ENCODE measurements around the gene RIPK3. TPM values are rescaled to one million over a fixed set of nuclear protein-coding genes. Genes with fewer than 3 reads are reported as not detected.
A peak's percentile ranks its signal among the peaks of the same experiment; 100 is the strongest.

RIPK3 gene
- total RNA-seq, 2 donors from 2014 or later, result 12.5 to 15.5 TPM

DNA sequence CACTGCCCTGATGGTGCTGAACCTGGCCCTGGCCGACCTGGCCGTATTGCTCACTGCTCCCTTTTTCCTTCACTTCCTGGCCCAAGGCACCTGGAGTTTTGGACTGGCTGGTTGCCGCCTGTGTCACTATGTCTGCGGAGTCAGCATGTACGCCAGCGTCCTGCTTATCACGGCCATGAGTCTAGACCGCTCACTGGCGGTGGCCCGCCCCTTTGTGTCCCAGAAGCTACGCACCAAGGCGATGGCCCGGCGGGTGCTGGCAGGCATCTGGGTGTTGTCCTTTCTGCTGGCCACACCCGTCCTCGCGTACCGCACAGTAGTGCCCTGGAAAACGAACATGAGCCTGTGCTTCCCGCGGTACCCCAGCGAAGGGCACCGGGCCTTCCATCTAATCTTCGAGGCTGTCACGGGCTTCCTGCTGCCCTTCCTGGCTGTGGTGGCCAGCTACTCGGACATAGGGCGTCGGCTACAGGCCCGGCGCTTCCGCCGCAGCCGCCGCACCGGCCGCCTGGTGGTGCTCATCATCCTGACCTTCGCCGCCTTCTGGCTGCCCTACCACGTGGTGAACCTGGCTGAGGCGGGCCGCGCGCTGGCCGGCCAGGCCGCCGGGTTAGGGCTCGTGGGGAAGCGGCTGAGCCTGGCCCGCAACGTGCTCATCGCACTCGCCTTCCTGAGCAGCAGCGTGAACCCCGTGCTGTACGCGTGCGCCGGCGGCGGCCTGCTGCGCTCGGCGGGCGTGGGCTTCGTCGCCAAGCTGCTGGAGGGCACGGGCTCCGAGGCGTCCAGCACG, 23.8 kb downstream of the RIPK3 start:
- Mint-ChIP-seq H3K4me1 (ENCODE audit: low read depth in 2 of 2) (peaks cover 49 to 56% of the 10 kb centered on the region in 2 donors), H3K36me3 (peaks cover 5% of the 10 kb centered on the region), H3K9me3 (no peaks in the 10 kb centered on the region), H3K27ac (peak overlapping the region in 1 of 2 donors; percentile 93), H3K4me3 (peak overlapping the region; percentile 84), H3K27me3 (peaks cover 7 to 8% of the 10 kb centered on the region in 2 donors)
- ATAC-seq (no peak), DNase-seq (ENCODE audit: low spot score) (no peak)

GRCh38 chr14:24315243-24315806, 24.5 kb downstream of the RIPK3 start:
- Mint-ChIP-seq H3K9me3 (no peaks in the 10 kb centered on the region), H3K27me3 (peaks cover 7 to 8% of the 10 kb centered on the region in 2 donors), H3K36me3 (peaks cover 5% of the 10 kb centered on the region), H3K27ac (peak overlapping the region; percentile 83 to 93), H3K4me3 (peak overlapping the region; percentile 84), H3K4me1 (ENCODE audit: low read depth in 2 of 2) (peaks cover 51 to 57% of the 10 kb centered on the region in 2 donors)
- DNase-seq (ENCODE audit: low spot score) (no peak), ATAC-seq (no peak)

- no peak for ATAC-seq
- Mint-ChIP-seq H3K27me3 (peaks cover 5 to 7% of the 10 kb centered on the region in 2 donors), H3K36me3 (peaks cover 5% of the 10 kb centered on the region), H3K4me1 (ENCODE audit: low read depth in 2 of 2) (peaks cover 57 to 64% of the 10 kb centered on the region in 2 donors), H3K9me3 (no peaks in the 10 kb centered on the region), H3K27ac (peak overlapping the region; percentile 83 to 93), H3K4me3 (peak overlapping the region; percentile 84)
- DNase-seq (ENCODE audit: low spot score), result no peak
These were observed 25.2 kb downstream of the RIPK3 start for GRCh38 chr14:24314377-24315193.

DNA sequence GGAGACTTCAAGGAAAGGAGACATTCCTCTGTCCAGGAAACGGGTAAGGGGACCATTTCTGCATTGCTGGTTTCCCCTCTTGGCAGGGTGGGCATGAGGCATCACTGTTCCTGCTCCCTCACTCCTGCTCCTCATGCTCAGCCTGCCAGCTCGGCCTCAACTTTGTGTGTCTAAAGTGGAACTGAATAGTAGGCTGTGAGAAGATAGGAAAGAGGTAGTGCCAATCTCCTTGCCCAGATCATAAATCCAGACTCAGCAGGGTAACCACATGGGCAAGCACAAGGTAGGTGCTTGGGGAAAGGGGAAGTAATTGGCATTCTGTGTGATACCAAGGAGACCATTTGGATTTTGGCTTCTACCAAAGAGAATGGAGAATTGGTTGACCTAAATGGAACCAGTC, 25.9 kb downstream of the RIPK3 start:
- Mint-ChIP-seq H3K4me1 (ENCODE audit: low read depth in 2 of 2) (peaks cover 64 to 71% of the 10 kb centered on the region in 2 donors), H3K27me3 (peaks cover under 1 to 3% of the 10 kb centered on the region in 2 donors), H3K4me3 (peak overlapping the region; percentile 84), H3K9me3 (no peaks in the 10 kb centered on the region), H3K36me3 (peaks cover 5% of the 10 kb centered on the region), H3K27ac (peak overlapping the region; percentile 83 to 93)
- no peak for DNase-seq (ENCODE audit: low spot score)
- ATAC-seq, result no peak

GRCh38 chr14:24312736-24313507, 26.9 kb downstream of the RIPK3 start:
- peaks cover 5% of the 10 kb centered on the region for H3K36me3 Mint-ChIP-seq
- no peaks in the 10 kb centered on the region for H3K27me3 Mint-ChIP-seq
- peaks cover 69 to 76% of the 10 kb centered on the region in 2 donors for H3K4me1 Mint-ChIP-seq (ENCODE audit: low read depth in 2 of 2)
- H3K9me3 Mint-ChIP-seq, result no peaks in the 10 kb centered on the region
- DNase-seq (ENCODE audit: low spot score) (no peak), ATAC-seq (peak; percentile 39 to 52)
- H3K4me3 Mint-ChIP-seq, result peak overlapping the region; percentile 84
- peak overlapping the region; percentile 83 to 93 for H3K27ac Mint-ChIP-seq

DNA sequence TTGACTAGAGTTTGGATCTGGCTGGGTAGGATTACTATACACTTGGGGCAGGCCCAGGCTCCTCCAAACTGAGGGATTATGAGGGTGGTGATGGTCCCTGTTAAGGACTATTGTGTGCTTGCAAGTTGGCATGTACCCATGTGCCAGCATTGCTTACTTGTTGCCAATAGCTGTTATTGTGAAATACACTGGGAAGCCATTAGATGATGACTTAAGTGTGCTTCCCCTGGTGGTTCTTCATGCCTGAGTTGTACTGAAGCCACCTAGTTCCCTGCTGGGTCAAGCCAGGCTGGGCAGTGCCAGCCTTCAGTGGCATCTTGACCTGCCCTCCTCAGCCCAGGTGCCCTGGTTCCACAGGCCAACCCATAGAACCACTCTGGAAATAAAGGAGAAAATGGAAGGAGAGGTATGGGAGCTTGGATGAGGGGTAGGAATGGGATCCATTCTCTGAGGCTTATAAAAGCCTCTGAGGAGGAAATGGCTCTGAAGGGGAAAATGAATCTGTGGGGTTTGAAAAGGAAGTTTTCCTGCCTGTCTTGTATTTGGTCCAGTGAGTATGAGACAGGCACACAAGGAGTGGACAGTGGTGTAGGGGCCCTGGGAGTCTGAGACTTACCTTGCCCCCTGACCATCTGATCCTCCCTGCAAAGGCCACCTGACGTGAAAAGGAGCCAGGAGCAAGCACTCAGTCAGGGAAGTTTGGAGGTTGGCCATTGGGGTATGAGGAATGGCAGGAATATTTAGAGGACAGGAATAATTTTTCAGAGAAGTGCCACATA, 27.8 kb downstream of the RIPK3 start:
- Mint-ChIP-seq H3K4me1 (ENCODE audit: low read depth in 2 of 2) (peaks cover 69 to 71% of the 10 kb centered on the region in 2 donors), H3K4me3 (peak overlapping the region; percentile 84), H3K27me3 (no peaks in the 10 kb centered on the region), H3K27ac (peak overlapping the region; percentile 83 to 93), H3K36me3 (no peaks in the 10 kb centered on the region), H3K9me3 (no peaks in the 10 kb centered on the region)
- DNase-seq (ENCODE audit: low spot score) (no peak), ATAC-seq (peak; percentile 5 to 48)

DNA sequence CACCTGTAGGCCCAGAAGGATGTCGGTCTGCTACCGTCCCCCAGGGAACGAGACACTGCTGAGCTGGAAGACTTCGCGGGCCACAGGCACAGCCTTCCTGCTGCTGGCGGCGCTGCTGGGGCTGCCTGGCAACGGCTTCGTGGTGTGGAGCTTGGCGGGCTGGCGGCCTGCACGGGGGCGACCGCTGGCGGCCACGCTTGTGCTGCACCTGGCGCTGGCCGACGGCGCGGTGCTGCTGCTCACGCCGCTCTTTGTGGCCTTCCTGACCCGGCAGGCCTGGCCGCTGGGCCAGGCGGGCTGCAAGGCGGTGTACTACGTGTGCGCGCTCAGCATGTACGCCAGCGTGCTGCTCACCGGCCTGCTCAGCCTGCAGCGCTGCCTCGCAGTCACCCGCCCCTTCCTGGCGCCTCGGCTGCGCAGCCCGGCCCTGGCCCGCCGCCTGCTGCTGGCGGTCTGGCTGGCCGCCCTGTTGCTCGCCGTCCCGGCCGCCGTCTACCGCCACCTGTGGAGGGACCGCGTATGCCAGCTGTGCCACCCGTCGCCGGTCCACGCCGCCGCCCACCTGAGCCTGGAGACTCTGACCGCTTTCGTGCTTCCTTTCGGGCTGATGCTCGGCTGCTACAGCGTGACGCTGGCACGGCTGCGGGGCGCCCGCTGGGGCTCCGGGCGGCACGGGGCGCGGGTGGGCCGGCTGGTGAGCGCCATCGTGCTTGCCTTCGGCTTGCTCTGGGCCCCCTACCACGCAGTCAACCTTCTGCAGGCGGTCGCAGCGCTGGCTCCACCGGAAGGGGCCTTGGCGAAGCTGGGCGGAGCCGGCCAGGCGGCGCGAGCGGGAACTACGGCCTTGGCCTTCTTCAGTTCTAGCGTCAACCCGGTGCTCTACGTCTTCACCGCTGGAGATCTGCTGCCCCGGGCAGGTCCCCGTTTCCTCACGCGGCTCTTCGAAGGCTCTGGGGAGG, 28.9 kb downstream of the RIPK3 start, which contains the start of gene LTB4R:
TSS of gene LTB4R (plus strand) at position 857 of the 959 bp plus-strand sequence. CDS start 4,150 bp downstream, outside the sequence.
- no peaks in the 10 kb centered on the region for H3K9me3 Mint-ChIP-seq
- no peaks in the 10 kb centered on the region for H3K27me3 Mint-ChIP-seq
- ATAC-seq (peak; percentile 87), DNase-seq (ENCODE audit: low spot score) (peak; percentile 71)
- H3K27ac Mint-ChIP-seq, result peak within 1 kb of the TSS; percentile 83 to 93
- peaks cover 2% of the 10 kb centered on the region for H3K36me3 Mint-ChIP-seq
- H3K4me3 Mint-ChIP-seq, result peak within 1 kb of the TSS; percentile 84
- H3K4me1 Mint-ChIP-seq (ENCODE audit: low read depth in 2 of 2), result peaks cover 69 to 71% of the 10 kb centered on the region in 2 donors

DNA sequence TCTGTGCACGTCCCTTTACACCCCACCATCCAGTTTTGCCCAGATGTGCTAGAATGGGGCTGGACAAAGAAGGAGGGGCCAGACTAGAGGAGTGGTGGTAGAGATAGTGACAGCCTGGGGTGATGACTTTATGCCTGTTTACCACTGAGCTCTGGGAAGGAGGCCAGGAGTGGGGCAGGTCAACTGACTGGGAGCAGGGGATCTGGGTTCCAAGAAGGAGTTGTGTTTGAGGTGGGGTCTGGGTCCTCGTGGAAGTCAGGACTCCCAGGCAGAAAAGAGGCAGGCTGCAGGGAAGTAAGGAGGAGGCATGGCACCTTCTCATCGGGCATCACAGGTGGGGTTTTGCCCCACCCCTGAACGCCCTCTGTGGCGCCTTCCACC, 29.5 kb downstream of the RIPK3 start:
- Mint-ChIP-seq H3K36me3 (peaks cover 9% of the 10 kb centered on the region), H3K27ac (peak overlapping the region; percentile 61 to 70)
- no peak for ATAC-seq

DNA sequence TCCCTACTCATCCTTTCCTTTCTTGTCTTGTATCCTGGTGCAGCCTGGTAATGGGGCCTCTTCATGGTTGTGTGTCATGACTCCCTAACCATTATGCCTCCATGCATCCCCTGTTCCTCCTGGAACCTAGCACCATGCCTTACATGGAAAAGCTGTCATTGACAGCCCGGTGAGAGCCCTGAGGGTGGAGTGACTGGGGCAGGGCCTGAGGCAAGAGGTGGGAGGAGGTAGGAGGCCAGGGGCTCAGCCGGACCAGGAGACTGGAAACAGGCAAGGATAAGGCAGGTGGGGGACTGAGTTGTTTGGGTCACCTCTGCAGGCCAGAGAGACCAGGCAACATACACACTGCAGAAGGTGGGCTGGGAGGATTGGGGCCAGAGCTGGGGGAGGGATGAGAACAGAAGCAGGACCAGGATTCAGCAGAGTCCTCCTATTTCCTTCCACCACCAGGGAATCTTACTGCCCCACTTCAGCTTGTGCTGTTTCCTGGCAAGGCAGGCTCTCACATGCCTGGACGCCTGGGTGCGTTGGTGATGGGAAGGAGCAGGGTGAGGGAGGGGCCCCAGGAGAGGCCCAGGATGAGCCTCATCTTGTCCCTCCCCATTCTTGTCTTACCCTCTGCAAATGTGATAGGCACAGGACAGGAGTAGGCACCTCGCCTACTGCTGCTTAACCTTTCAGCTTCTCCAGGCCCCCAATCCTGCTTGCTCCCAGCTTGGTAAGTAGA, 30.1 kb downstream of the RIPK3 start, which contains the start of gene LTB4R2:
TSS of gene LTB4R2 (plus strand) at position 603 of the 727 bp plus-strand sequence. CDS start 525 bp downstream, outside the sequence.
- H3K27ac Mint-ChIP-seq, result peak within 1 kb of the TSS; percentile 61 to 70
- no peaks in the 10 kb centered on the region for H3K9me3 Mint-ChIP-seq
- H3K4me3 Mint-ChIP-seq, result peak within 1 kb of the TSS; percentile 84
- DNase-seq (ENCODE audit: low spot score), result no peak
- no peak for ATAC-seq
- peaks cover 59 to 65% of the 10 kb centered on the region in 2 donors for H3K4me1 Mint-ChIP-seq (ENCODE audit: low read depth in 2 of 2)
- H3K27me3 Mint-ChIP-seq, result no peaks in the 10 kb centered on the region
- peaks cover 14% of the 10 kb centered on the region for H3K36me3 Mint-ChIP-seq

More for the DNA sequence above, 29.5 kb downstream of the RIPK3 start:
- Mint-ChIP-seq H3K4me3 (peak overlapping the region; percentile 84), H3K27me3 (no peaks in the 10 kb centered on the region), H3K9me3 (no peaks in the 10 kb centered on the region), H3K4me1 (ENCODE audit: low read depth in 2 of 2) (peaks cover 64 to 66% of the 10 kb centered on the region in 2 donors)
- DNase-seq (ENCODE audit: low spot score), result no peak

GRCh38 chr14:24308342-24309124, 31.3 kb downstream of the RIPK3 start:
- peaks cover 23% of the 10 kb centered on the region for H3K36me3 Mint-ChIP-seq

More at GRCh38 chr14:24308342-24309124, 31.3 kb downstream of the RIPK3 start:
- ATAC-seq (no peak), DNase-seq (ENCODE audit: low spot score) (no peak)
- Mint-ChIP-seq H3K9me3 (no peaks in the 10 kb centered on the region), H3K27ac (peak overlapping the region; percentile 9 to 70), H3K4me3 (peak overlapping the region; percentile 2), H3K4me1 (ENCODE audit: low read depth in 2 of 2) (peaks cover 51 to 53% of the 10 kb centered on the region in 2 donors), H3K27me3 (no peaks in the 10 kb centered on the region)
